Measurements from ENCODE around the gene TRDMT1.

TRDMT1 gene

GRCh38 chr10:17176091-17176490 lies 25.4 kb downstream of the TRDMT1 start:
- no peak overlapping the region for H4K12ac ChIP-seq (ENCODE audit: low read depth, low read length)
- no peak overlapping the region for H2BK5ac ChIP-seq (ENCODE audit: low read depth, low read length, poor library complexity)
- no peak overlapping the region for H3K23ac ChIP-seq (ENCODE audit: low read length)
- no peak overlapping the region for H3K4me2 ChIP-seq (ENCODE audit: low read length)
- no peak overlapping the region for H2AFZ ChIP-seq (ENCODE audit: insufficient read depth, low read length, poor library complexity)
- no peaks in the 10 kb centered on the region for H3K79me2 ChIP-seq (ENCODE audit: control insufficient read depth, insufficient read depth, low read length, poor library complexity)
- H4K8ac ChIP-seq (ENCODE audit: low read depth, low read length) = no peak overlapping the region
- no peak overlapping the region for H3K4me3 ChIP-seq (ENCODE audit: low read depth, low read length)
- no peaks in the 10 kb centered on the region for H3K36me3 ChIP-seq (ENCODE audit: control insufficient read depth in 1 of 2, insufficient read depth in 2 of 2, low read length in 2 of 2)
- H3K79me1 ChIP-seq (ENCODE audit: low read length) = no peaks in the 10 kb centered on the region
- H3K9ac ChIP-seq (ENCODE audit: low read length) = no peak overlapping the region
- no peak overlapping the region for H3K18ac ChIP-seq (ENCODE audit: low read length)
- peaks cover 0 to under 1% of the 10 kb centered on the region in 2 experiments for H3K4me1 ChIP-seq (ENCODE audit: control insufficient read depth in 1 of 2, insufficient read depth in 2 of 2, low read length in 2 of 2)
- H2BK12ac ChIP-seq (ENCODE audit: low read length) = no peak overlapping the region
- DNase-seq = no peak
- H4K91ac ChIP-seq (ENCODE audit: low read depth, low read length) = no peak overlapping the region
- no peak overlapping the region for H3K4ac ChIP-seq (ENCODE audit: low read depth, low read length)
- no peak overlapping the region for H2BK120ac ChIP-seq (ENCODE audit: insufficient read depth, low read length, poor library complexity)
- H3K27me3 ChIP-seq (ENCODE audit: insufficient read depth, low read length) = no peaks in the 10 kb centered on the region
- no peak overlapping the region for H3K27ac ChIP-seq (ENCODE audit: low read depth, low read length)
- no peaks in the 10 kb centered on the region for H3K9me3 ChIP-seq (ENCODE audit: insufficient read depth, low read depth, low read length)
- no peak overlapping the region for H2AK5ac ChIP-seq (ENCODE audit: low read length)
- H3K14ac ChIP-seq (ENCODE audit: low read length) = no peak overlapping the region

- H3K79me2 ChIP-seq (ENCODE audit: control insufficient read depth, insufficient read depth, low read length, poor library complexity) = no peaks in the 10 kb centered on the region
- H3K18ac ChIP-seq (ENCODE audit: low read length) = no peak overlapping the region
- no CpG with 5 or more reads among the region's 4 CpGs for WGBS (ENCODE audit: extremely low coverage, insufficient coverage, insufficient read length)
- H2AFZ ChIP-seq (ENCODE audit: insufficient read depth, low read length, poor library complexity) = no peak overlapping the region
- H3K27ac ChIP-seq (ENCODE audit: low read depth, low read length) = no peak overlapping the region
- no peak overlapping the region for H3K14ac ChIP-seq (ENCODE audit: low read length)
- H3K27me3 ChIP-seq (ENCODE audit: insufficient read depth, low read length) = no peaks in the 10 kb centered on the region
- H3K4me2 ChIP-seq (ENCODE audit: low read length) = no peak overlapping the region
- no peak overlapping the region for H3K9ac ChIP-seq (ENCODE audit: low read length)
- peak overlapping the region; percentile 49 for H2BK5ac ChIP-seq (ENCODE audit: low read depth, low read length, poor library complexity)
- H3K79me1 ChIP-seq (ENCODE audit: low read length) = no peaks in the 10 kb centered on the region
- DNase-seq = no peak
- no peak overlapping the region for H4K8ac ChIP-seq (ENCODE audit: low read depth, low read length)
- peak overlapping the region; percentile 33 for H2BK120ac ChIP-seq (ENCODE audit: insufficient read depth, low read length, poor library complexity)
- H3K23ac ChIP-seq (ENCODE audit: low read length) = no peak overlapping the region
- no peak overlapping the region for H2AK5ac ChIP-seq (ENCODE audit: low read length)
- no peak overlapping the region for H3K4me3 ChIP-seq (ENCODE audit: low read depth, low read length)
- H3K4me1 ChIP-seq (ENCODE audit: control insufficient read depth in 1 of 2, insufficient read depth in 2 of 2, low read length in 2 of 2) = no peaks in the 10 kb centered on the region
- no peaks in the 10 kb centered on the region for H3K9me3 ChIP-seq (ENCODE audit: insufficient read depth, low read depth, low read length)
- no peak overlapping the region for H4K91ac ChIP-seq (ENCODE audit: low read depth, low read length)
- no peaks in the 10 kb centered on the region for H3K36me3 ChIP-seq (ENCODE audit: control insufficient read depth in 1 of 2, insufficient read depth in 2 of 2, low read length in 2 of 2)
- no peak overlapping the region for H4K12ac ChIP-seq (ENCODE audit: low read depth, low read length)
- H2BK12ac ChIP-seq (ENCODE audit: low read length) = no peak overlapping the region
- no peak overlapping the region for H3K4ac ChIP-seq (ENCODE audit: low read depth, low read length)
Measured at GRCh38 chr10:17175551-17175950, 25.9 kb downstream of the TRDMT1 start.

DNA sequence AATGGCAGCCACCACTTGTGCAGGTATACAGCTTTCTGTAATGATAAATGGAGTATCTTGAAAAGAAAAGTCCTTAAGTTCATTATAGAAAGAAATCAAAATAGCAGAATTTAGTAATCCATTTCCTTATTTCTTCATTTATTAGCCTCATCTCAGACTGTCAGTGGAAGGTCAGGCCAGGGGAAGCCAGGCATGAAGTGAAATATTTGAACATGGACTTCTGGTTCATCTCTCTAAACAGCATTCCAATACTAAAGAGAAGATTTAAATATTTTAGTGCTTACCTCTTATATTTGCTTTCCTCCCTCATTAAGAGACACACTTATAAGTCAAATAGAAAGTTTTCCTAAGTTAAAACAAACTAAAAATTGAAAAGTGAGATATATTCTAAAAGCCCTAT lies 26.8 kb downstream of the TRDMT1 start:
- no peak overlapping the region for H4K8ac ChIP-seq (ENCODE audit: low read depth, low read length)
- no peak overlapping the region for H3K14ac ChIP-seq (ENCODE audit: low read length)
- no peaks in the 10 kb centered on the region for H3K36me3 ChIP-seq (ENCODE audit: control insufficient read depth in 1 of 2, insufficient read depth in 2 of 2, low read length in 2 of 2)
- DNase-seq = no peak
- H3K79me2 ChIP-seq (ENCODE audit: control insufficient read depth, insufficient read depth, low read length, poor library complexity) = no peaks in the 10 kb centered on the region
- H2BK5ac ChIP-seq (ENCODE audit: low read depth, low read length, poor library complexity) = no peak overlapping the region
- H4K91ac ChIP-seq (ENCODE audit: low read depth, low read length) = no peak overlapping the region
- H2BK12ac ChIP-seq (ENCODE audit: low read length) = no peak overlapping the region
- no peak overlapping the region for H3K4me2 ChIP-seq (ENCODE audit: low read length)
- H3K9me3 ChIP-seq (ENCODE audit: insufficient read depth, low read depth, low read length) = no peaks in the 10 kb centered on the region
- no peaks in the 10 kb centered on the region for H3K27me3 ChIP-seq (ENCODE audit: insufficient read depth, low read length)
- no peak overlapping the region for H2AK5ac ChIP-seq (ENCODE audit: low read length)
- no peak overlapping the region for H3K27ac ChIP-seq (ENCODE audit: low read depth, low read length)
- no peak overlapping the region for H3K4me3 ChIP-seq (ENCODE audit: low read depth, low read length)
- H3K9ac ChIP-seq (ENCODE audit: low read length) = no peak overlapping the region
- no peak overlapping the region for H3K18ac ChIP-seq (ENCODE audit: low read length)
- no peak overlapping the region for H3K23ac ChIP-seq (ENCODE audit: low read length)
- H3K79me1 ChIP-seq (ENCODE audit: low read length) = no peaks in the 10 kb centered on the region
- no peak overlapping the region for H2BK120ac ChIP-seq (ENCODE audit: insufficient read depth, low read length, poor library complexity)
- no peak overlapping the region for H4K12ac ChIP-seq (ENCODE audit: low read depth, low read length)
- no peak overlapping the region for H3K4ac ChIP-seq (ENCODE audit: low read depth, low read length)
- H3K4me1 ChIP-seq (ENCODE audit: control insufficient read depth in 1 of 2, insufficient read depth in 2 of 2, low read length in 2 of 2) = no peaks in the 10 kb centered on the region
- no peak overlapping the region for H2AFZ ChIP-seq (ENCODE audit: insufficient read depth, low read length, poor library complexity)

- Histone ChIP-seq H3K9me3 (ENCODE audit: insufficient read depth, low read depth, low read length) (no peaks in the 10 kb centered on the region), H4K91ac (ENCODE audit: low read depth, low read length) (no peak overlapping the region), H2BK120ac (ENCODE audit: insufficient read depth, low read length, poor library complexity) (no peak overlapping the region), H3K27ac (ENCODE audit: low read depth, low read length) (no peak overlapping the region), H2AK5ac (ENCODE audit: low read length) (no peak overlapping the region), H2BK5ac (ENCODE audit: low read depth, low read length, poor library complexity) (no peak overlapping the region), H3K36me3 (ENCODE audit: control insufficient read depth in 1 of 2, insufficient read depth in 2 of 2, low read length in 2 of 2) (no peaks in the 10 kb centered on the region), H3K4me2 (ENCODE audit: low read length) (no peak overlapping the region), H3K14ac (ENCODE audit: low read length) (no peak overlapping the region), H2AFZ (ENCODE audit: insufficient read depth, low read length, poor library complexity) (no peak overlapping the region), H3K4me3 (ENCODE audit: low read depth, low read length) (no peak overlapping the region), H4K8ac (ENCODE audit: low read depth, low read length) (no peak overlapping the region), H3K79me1 (ENCODE audit: low read length) (no peaks in the 10 kb centered on the region), H3K79me2 (ENCODE audit: control insufficient read depth, insufficient read depth, low read length, poor library complexity) (no peaks in the 10 kb centered on the region), H3K9ac (ENCODE audit: low read length) (no peak overlapping the region), H4K12ac (ENCODE audit: low read depth, low read length) (no peak overlapping the region), H3K27me3 (ENCODE audit: insufficient read depth, low read length) (no peaks in the 10 kb centered on the region), H3K4ac (ENCODE audit: low read depth, low read length) (no peak overlapping the region), H2BK12ac (ENCODE audit: low read length) (no peak overlapping the region), H3K23ac (ENCODE audit: low read length) (no peak overlapping the region), H3K4me1 (ENCODE audit: control insufficient read depth in 1 of 2, insufficient read depth in 2 of 2, low read length in 2 of 2) (no peaks in the 10 kb centered on the region), H3K18ac (ENCODE audit: low read length) (no peak overlapping the region)
- no CpG with 5 or more reads among the region's 4 CpGs for WGBS (ENCODE audit: extremely low coverage, insufficient coverage, insufficient read length)
- no peak for DNase-seq
Measured at GRCh38 chr10:17171141-17171641, 30.3 kb downstream of the TRDMT1 start.

Measured in trophoblast cell (in vitro differentiated cells and primary cell).